ENCODE results near the gene TMPRSS2.

TMPRSS2 gene

GRCh38 chr21:41509733-41510132 lies 1.8 kb upstream of the TMPRSS2 start:
- no peak for DNase-seq (ENCODE audit: low read depth)

GRCh38 chr21:41509145-41509496 lies 1.2 kb upstream of the TMPRSS2 start:
- no peak for DNase-seq (ENCODE audit: low read depth)

GRCh38 chr21:41508415-41509144 lies 622 bp upstream of the TMPRSS2 start:
- DNase-seq (ENCODE audit: low read depth): no peak

- no peak for DNase-seq (ENCODE audit: low read depth)
Observed at GRCh38 chr21:41506611-41507520, 1.1 kb downstream of the TMPRSS2 start.

GRCh38 chr21:41506005-41506594 lies 1.9 kb downstream of the TMPRSS2 start:
- DNase-seq (ENCODE audit: low read depth): no peak

GRCh38 chr21:41504030-41504429 lies 3.9 kb downstream of the TMPRSS2 start:
- no peak for DNase-seq (ENCODE audit: low read depth)

GRCh38 chr21:41503331-41503730 lies 4.6 kb downstream of the TMPRSS2 start:
- no peak for DNase-seq (ENCODE audit: low read depth)

- DNase-seq (ENCODE audit: low read depth): peak; percentile 9
Observed at GRCh38 chr21:41501919-41502318, 6.0 kb downstream of the TMPRSS2 start.

- no peak for DNase-seq (ENCODE audit: low read depth)
Observed at GRCh38 chr21:41500931-41501381, 7.0 kb downstream of the TMPRSS2 start.

GRCh38 chr21:41500363-41500762 lies 7.6 kb downstream of the TMPRSS2 start:
- DNase-seq (ENCODE audit: low read depth): no peak

GRCh38 chr21:41499920-41500319 lies 8.0 kb downstream of the TMPRSS2 start:
- DNase-seq (ENCODE audit: low read depth): no peak

- no peak for DNase-seq (ENCODE audit: low read depth)
Observed at GRCh38 chr21:41497788-41498187, 10.2 kb downstream of the TMPRSS2 start.

- DNase-seq (ENCODE audit: low read depth): no peak
Observed at GRCh38 chr21:41497008-41497407, 10.9 kb downstream of the TMPRSS2 start.

- DNase-seq (ENCODE audit: low read depth): no peak
Observed at GRCh38 chr21:41494242-41494641, 13.7 kb downstream of the TMPRSS2 start.

GRCh38 chr21:41491412-41491811 lies 16.5 kb downstream of the TMPRSS2 start:
- no peak for DNase-seq (ENCODE audit: low read depth)

GRCh38 chr21:41490330-41490729 lies 17.6 kb downstream of the TMPRSS2 start:
- no peak for DNase-seq (ENCODE audit: low read depth)

- no peak for DNase-seq (ENCODE audit: low read depth)
Observed at GRCh38 chr21:41489329-41489728, 18.6 kb downstream of the TMPRSS2 start.

GRCh38 chr21:41488080-41488479 lies 19.9 kb downstream of the TMPRSS2 start:
- DNase-seq (ENCODE audit: low read depth): no peak

- DNase-seq (ENCODE audit: low read depth): no peak
Observed at GRCh38 chr21:41487082-41487481, 20.9 kb downstream of the TMPRSS2 start.

- DNase-seq (ENCODE audit: low read depth): no peak
Observed at GRCh38 chr21:41483973-41484372, 24.0 kb downstream of the TMPRSS2 start.

GRCh38 chr21:41483415-41483814 lies 24.5 kb downstream of the TMPRSS2 start:
- no peak for DNase-seq (ENCODE audit: low read depth)

GRCh38 chr21:41482980-41483379 lies 25.0 kb downstream of the TMPRSS2 start:
- DNase-seq (ENCODE audit: low read depth): no peak

GRCh38 chr21:41482301-41482700 lies 25.7 kb downstream of the TMPRSS2 start:
- DNase-seq (ENCODE audit: low read depth): no peak

Data from GM04504 (cell line).